HFFc6 (cell line): ENCODE measurements around the gene VAV3. TPM values are rescaled to one million over a fixed set of nuclear protein-coding genes. Genes with fewer than 3 reads are reported as not detected.

Experiments
- DNase-seq: peaks from one replicate; pipeline ENCODE4 v3.0.0-alpha.2; 2018
- H3K27ac Mint-ChIP-seq: 2 replicates; pipeline ENCODE4 v1.8.0; 2020; ENCODE audit warnings: mild to moderate bottlenecking, mixed read lengths
- H3K27me3 Mint-ChIP-seq: 2 replicates; pipeline ENCODE4 v1.8.0; 2021; ENCODE audit warnings: mild to moderate bottlenecking, moderate library complexity, mixed read lengths; ENCODE audit not compliant: insufficient read depth
- H3K36me3 Mint-ChIP-seq: 2 replicates; pipeline ENCODE4 v1.8.0; 2021; ENCODE audit warnings: low read depth, mixed read lengths
- H3K4me1 Mint-ChIP-seq: 2 replicates; pipeline ENCODE4 v1.8.0; 2020; ENCODE audit warnings: low read depth, mixed read lengths
- H3K4me3 Mint-ChIP-seq: 2 replicates; pipeline ENCODE4 v1.8.0; 2020; ENCODE audit warnings: mild to moderate bottlenecking, moderate library complexity, mixed read lengths
- H3K9me3 Mint-ChIP-seq: 2 replicates; pipeline ENCODE4 v1.8.0; 2020; ENCODE audit warnings: mild to moderate bottlenecking, mixed read lengths
- CTCF ChIP-seq: fragments of 200-600 bp; sonication (generic); IDR thresholded peaks from 2 replicates; pipeline ENCODE4 v1.5.0; 2021; ENCODE audit warnings: antibody characterized with exemption, mild to moderate bottlenecking
- total RNA-seq, 6 experiments: library from RNA; stranded (reverse); fragmentation: NEBNext Ultra II Directional; extraction: Animal tissue kit (Norgen Biotek cat#: 25700); gene quantifications; 2 replicates in 1 of 6; 3 replicates in 5 of 6; pipeline ENCODE4 v1.2.3, GENCODE V29; 2021

The VAV3 gene
- total RNA-seq, 6 experiments from 2014 or later = not detected

- Mint-ChIP-seq H3K27ac (no peak overlapping the region), H3K4me1 (no peaks in the 10 kb centered on the region), H3K36me3 (no peaks in the 10 kb centered on the region), H3K4me3 (no peak overlapping the region), H3K9me3 (no peaks in the 10 kb centered on the region), H3K27me3 (no peaks in the 10 kb centered on the region; the same call in 1 of the 2 replicates)
- no peak for DNase-seq
- no peak for TF ChIP-seq CTCF
Observed at GRCh38 chr1:107914119-107914765, 50.7 kb downstream of the VAV3 start.

- TF ChIP-seq CTCF = no peak
- H3K4me1 Mint-ChIP-seq = no peaks in the 10 kb centered on the region
- no peaks in the 10 kb centered on the region for H3K9me3 Mint-ChIP-seq
- no peak overlapping the region for H3K4me3 Mint-ChIP-seq
- H3K27me3 Mint-ChIP-seq = peaks cover under 1% of the 10 kb centered on the region; the same call in 1 of the 2 replicates
- no peaks in the 10 kb centered on the region for H3K36me3 Mint-ChIP-seq
- no peak for DNase-seq
- H3K27ac Mint-ChIP-seq = no peak overlapping the region
Observed at GRCh38 chr1:107912656-107913055, 52.3 kb downstream of the VAV3 start.

- Mint-ChIP-seq H3K27ac (no peak overlapping the region), H3K4me1 (no peaks in the 10 kb centered on the region), H3K27me3 (peaks cover 2% of the 10 kb centered on the region; the same call in 1 of the 2 replicates), H3K36me3 (no peaks in the 10 kb centered on the region), H3K9me3 (no peaks in the 10 kb centered on the region), H3K4me3 (no peak overlapping the region)
- DNase-seq = no peak
- TF ChIP-seq CTCF = no peak
Observed at GRCh38 chr1:107900090-107900945, 64.7 kb downstream of the VAV3 start.

GRCh38 chr1:107899655-107900054 is 65.3 kb downstream of the VAV3 start:
- Mint-ChIP-seq H3K27me3 (peaks cover 2% of the 10 kb centered on the region; the same call in 1 of the 2 replicates), H3K4me3 (no peak overlapping the region), H3K9me3 (no peaks in the 10 kb centered on the region), H3K36me3 (no peaks in the 10 kb centered on the region), H3K27ac (no peak overlapping the region), H3K4me1 (no peaks in the 10 kb centered on the region)
- no peak for TF ChIP-seq CTCF
- DNase-seq = no peak

- H3K4me3 Mint-ChIP-seq = no peak overlapping the region; the same call in 1 of the 2 replicates
- no peak overlapping the region for H3K27ac Mint-ChIP-seq
- H3K27me3 Mint-ChIP-seq = no peaks in the 10 kb centered on the region
- TF ChIP-seq CTCF = no peak
- H3K9me3 Mint-ChIP-seq = no peaks in the 10 kb centered on the region
- H3K4me1 Mint-ChIP-seq = no peaks in the 10 kb centered on the region
- H3K36me3 Mint-ChIP-seq = no peaks in the 10 kb centered on the region
- DNase-seq = no peak
Observed at GRCh38 chr1:107897438-107898345, 67.3 kb downstream of the VAV3 start.
